Loucy (cell line): ENCODE measurements around the gene GIT2.

Source experiments
- H2AFZ ChIP-seq: fragments of 200-600 bp; sonication (generic); 2 replicates; pipeline ENCODE4 v1.6.0; 2016; ENCODE audit warnings: antibody characterized with exemption, mild to moderate bottlenecking, low read length, moderate library complexity
- H3F3A ChIP-seq: fragments of 200-600 bp; 2 replicates; pipeline ENCODE4 v1.6.0; 2016; ENCODE audit warnings: antibody characterized with exemption, low read depth, mild to moderate bottlenecking
- H3K27me3 ChIP-seq: fragments of 200-600 bp; sonication (generic); 2 replicates; pipeline ENCODE4 v1.6.1; 2014; ENCODE audit warnings: low read length, mild to moderate bottlenecking; ENCODE audit not compliant: insufficient read depth, poor library complexity, severe bottlenecking
- H3K36me3 ChIP-seq: fragments of 200-600 bp; sonication (generic); 2 replicates; pipeline ENCODE4 v1.6.1; 2016; ENCODE audit warnings: low read length; ENCODE audit not compliant: insufficient read depth
- H3K4me1 ChIP-seq: fragments of 200-600 bp; sonication (generic); 2 replicates; pipeline ENCODE4 v1.5.1; 2014; ENCODE audit warnings: low read length, mild to moderate bottlenecking; ENCODE audit not compliant: insufficient read depth, poor library complexity, severe bottlenecking
- H3K4me2 ChIP-seq: fragments of 200-600 bp; sonication (generic); 2 replicates; pipeline ENCODE4 v1.6.0; 2014; ENCODE audit warnings: antibody characterized with exemption, low read length, low read depth, mild to moderate bottlenecking; ENCODE audit not compliant: poor library complexity, severe bottlenecking
- H3K4me3 ChIP-seq: fragments of 200-600 bp; sonication (generic); 2 replicates; pipeline ENCODE4 v1.5.1; 2014; ENCODE audit warnings: low read length, mild to moderate bottlenecking, mixed read lengths; ENCODE audit not compliant: poor library complexity, severe bottlenecking
- H3K79me2 ChIP-seq: fragments of 200-600 bp; sonication (generic); 2 replicates; pipeline ENCODE4 v1.6.1; 2014; ENCODE audit warnings: low read length; ENCODE audit not compliant: insufficient read depth
- H3K9ac ChIP-seq: fragments of 200-600 bp; sonication (generic); 2 replicates; pipeline ENCODE4 v1.6.0; 2014; ENCODE audit warnings: mild to moderate bottlenecking, low read depth, low read length, moderate library complexity; ENCODE audit not compliant: poor library complexity, severe bottlenecking
- H3K9me2 ChIP-seq: fragments of 200-600 bp; sonication (generic); replicated peaks from 2 replicates; pipeline ENCODE4 v1.6.1; 2016; ENCODE audit warnings: low read depth, low read length, mixed read lengths
- H3K9me3 ChIP-seq: fragments of 200-600 bp; sonication (generic); 2 replicates; pipeline ENCODE4 v1.6.1; 2014; ENCODE audit warnings: mild to moderate bottlenecking, antibody characterized with exemption, low read length, low read depth; ENCODE audit not compliant: insufficient read depth
- H4K20me1 ChIP-seq: fragments of 200-600 bp; sonication (generic); 2 replicates; pipeline ENCODE4 v1.6.0; 2014; ENCODE audit warnings: antibody characterized with exemption, low read length, mild to moderate bottlenecking; ENCODE audit not compliant: insufficient read depth, poor library complexity, severe bottlenecking
- CTCF ChIP-seq: fragments of 200-600 bp; sonication (generic); conservative IDR thresholded peaks from 2 replicates; pipeline ENCODE4 v1.5.1; 2014; ENCODE audit warnings: mild to moderate bottlenecking, antibody characterized with exemption, low read length
- EZH2phosphoT487 ChIP-seq: fragments of 200-600 bp; IDR thresholded peaks from 2 replicates; pipeline ENCODE4 v1.6.1; 2018; ENCODE audit warnings: antibody characterized with exemption, mild to moderate bottlenecking, moderate library complexity, borderline replicate concordance

Gene GIT2

GRCh38 chr12:109961612-109962011, 34.6 kb downstream of the GIT2 start:
- H3K9ac ChIP-seq = no peak overlapping the region
- no peak overlapping the region for H3K4me3 ChIP-seq
- H3K9me3 ChIP-seq = no peaks in the 10 kb centered on the region
- peaks cover 4% of the 10 kb centered on the region; the same call in 1 of the 2 replicates for H3F3A ChIP-seq
- no peaks in the 10 kb centered on the region for H3K27me3 ChIP-seq
- H4K20me1 ChIP-seq = no peaks in the 10 kb centered on the region
- no peak overlapping the region for H3K4me2 ChIP-seq
- no peaks in the 10 kb centered on the region for H3K79me2 ChIP-seq
- H2AFZ ChIP-seq = no peak overlapping the region
- H3K4me1 ChIP-seq = peaks cover 19% of the 10 kb centered on the region
- H3K36me3 ChIP-seq = peaks cover 79% of the 10 kb centered on the region; the same call in 1 of the 2 replicates
- no peaks in the 10 kb centered on the region for H3K9me2 ChIP-seq
- TF ChIP-seq CTCF = no peak
- TF ChIP-seq EZH2phosphoT487 = no peak

GRCh38 chr12:109961201-109961600, 35.0 kb downstream of the GIT2 start:
- TF ChIP-seq CTCF (no peak), EZH2phosphoT487 (no peak)
- H3K9me2 ChIP-seq = no peaks in the 10 kb centered on the region
- H3K9ac ChIP-seq = no peak overlapping the region
- no peaks in the 10 kb centered on the region for H3K79me2 ChIP-seq
- H4K20me1 ChIP-seq = no peaks in the 10 kb centered on the region
- no peak overlapping the region for H2AFZ ChIP-seq
- H3K9me3 ChIP-seq = no peaks in the 10 kb centered on the region
- H3K4me1 ChIP-seq = peaks cover 19% of the 10 kb centered on the region
- peaks cover 4% of the 10 kb centered on the region; the same call in 1 of the 2 replicates for H3F3A ChIP-seq
- no peaks in the 10 kb centered on the region for H3K27me3 ChIP-seq
- peaks cover 83% of the 10 kb centered on the region; the same call in 1 of the 2 replicates for H3K36me3 ChIP-seq
- no peak overlapping the region for H3K4me2 ChIP-seq
- H3K4me3 ChIP-seq = no peak overlapping the region

GRCh38 chr12:109959411-109960093, 36.6 kb downstream of the GIT2 start:
- Histone ChIP-seq H3K4me3 (no peak overlapping the region), H2AFZ (no peak overlapping the region), H3K9me3 (no peaks in the 10 kb centered on the region), H3K4me1 (peaks cover 15% of the 10 kb centered on the region), H3K36me3 (peaks cover 78% of the 10 kb centered on the region; the same call in 1 of the 2 replicates), H4K20me1 (no peaks in the 10 kb centered on the region), H3K79me2 (no peaks in the 10 kb centered on the region), H3K9ac (no peak overlapping the region), H3F3A (peaks cover 4% of the 10 kb centered on the region; the same call in 1 of the 2 replicates), H3K27me3 (no peaks in the 10 kb centered on the region), H3K4me2 (no peak overlapping the region), H3K9me2 (no peaks in the 10 kb centered on the region)
- TF ChIP-seq CTCF = no peak
- no peak for TF ChIP-seq EZH2phosphoT487
